OCI-LY3 (cell line): Measurements from ENCODE around the gene ERBB4.

Experiments
- CTCF ChIP-seq: fragments of 200-600, 300-600 bp; sonication (generic); IDR thresholded peaks from 2 replicates; pipeline ENCODE4 v1.5.1; 2014; ENCODE audit warnings: antibody characterized with exemption, low read length, low read depth
- EZH2phosphoT487 ChIP-seq: fragments of 200-600 bp; shearing (Covaris generic); IDR thresholded peaks from 2 replicates; pipeline ENCODE4 v1.6.1; 2018; ENCODE audit warnings: antibody characterized with exemption, mixed run types, low read depth

GRCh38 chr2:211942153-211942552 lies 596.4 kb downstream of the ERBB4 start:
- TF ChIP-seq CTCF (no peak), EZH2phosphoT487 (no peak)
